HFF-Myc (cell line): ENCODE data around the gene HPD.

Experiments
- DNase-seq: peaks from one replicate; pipeline ENCODE4 v3.0.0-alpha.2; 2011; ENCODE audit warnings: low read depth; ENCODE audit errors: extremely low read depth
- H3K4me3 ChIP-seq: replicated peaks from 2 replicates; pipeline ENCODE4 v1.5.1; 2011; ENCODE audit warnings: low read depth, mild to moderate bottlenecking, control low read depth, low read length
- TF ChIP-seq, protein P1 (sequence below): IDR thresholded peaks from 2 replicates; pipeline ENCODE4 v1.5.1; 2012; ENCODE audit warnings: mild to moderate bottlenecking, low read depth, low read length, control low read depth; ENCODE audit errors: missing control alignments

The HPD gene

DNA sequence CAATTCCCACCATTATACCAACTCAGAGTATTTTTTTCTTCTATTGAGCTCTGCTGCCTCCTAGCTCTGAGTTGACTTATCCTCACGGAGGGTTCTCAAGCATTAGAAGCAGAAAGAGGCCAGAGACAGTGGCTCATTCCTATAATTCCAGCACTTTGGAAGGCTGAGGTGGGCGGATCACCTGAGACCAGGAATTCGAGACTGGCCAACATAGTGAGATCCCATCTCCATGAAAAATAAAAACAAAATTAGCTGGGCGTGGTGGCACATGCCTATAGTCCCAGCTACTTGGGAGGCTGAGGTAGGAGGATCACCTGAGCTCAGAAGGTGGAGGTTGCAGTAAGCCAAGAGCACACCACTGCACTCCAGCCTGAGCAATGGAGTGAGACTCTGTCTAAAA is 21.0 kb downstream of the HPD start:
- DNase-seq = no peak
- H3K4me3 ChIP-seq = no peak overlapping the region
- TF ChIP-seq, protein P1, sequence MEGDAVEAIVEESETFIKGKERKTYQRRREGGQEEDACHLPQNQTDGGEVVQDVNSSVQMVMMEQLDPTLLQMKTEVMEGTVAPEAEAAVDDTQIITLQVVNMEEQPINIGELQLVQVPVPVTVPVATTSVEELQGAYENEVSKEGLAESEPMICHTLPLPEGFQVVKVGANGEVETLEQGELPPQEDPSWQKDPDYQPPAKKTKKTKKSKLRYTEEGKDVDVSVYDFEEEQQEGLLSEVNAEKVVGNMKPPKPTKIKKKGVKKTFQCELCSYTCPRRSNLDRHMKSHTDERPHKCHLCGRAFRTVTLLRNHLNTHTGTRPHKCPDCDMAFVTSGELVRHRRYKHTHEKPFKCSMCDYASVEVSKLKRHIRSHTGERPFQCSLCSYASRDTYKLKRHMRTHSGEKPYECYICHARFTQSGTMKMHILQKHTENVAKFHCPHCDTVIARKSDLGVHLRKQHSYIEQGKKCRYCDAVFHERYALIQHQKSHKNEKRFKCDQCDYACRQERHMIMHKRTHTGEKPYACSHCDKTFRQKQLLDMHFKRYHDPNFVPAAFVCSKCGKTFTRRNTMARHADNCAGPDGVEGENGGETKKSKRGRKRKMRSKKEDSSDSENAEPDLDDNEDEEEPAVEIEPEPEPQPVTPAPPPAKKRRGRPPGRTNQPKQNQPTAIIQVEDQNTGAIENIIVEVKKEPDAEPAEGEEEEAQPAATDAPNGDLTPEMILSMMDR = no peak

DNA sequence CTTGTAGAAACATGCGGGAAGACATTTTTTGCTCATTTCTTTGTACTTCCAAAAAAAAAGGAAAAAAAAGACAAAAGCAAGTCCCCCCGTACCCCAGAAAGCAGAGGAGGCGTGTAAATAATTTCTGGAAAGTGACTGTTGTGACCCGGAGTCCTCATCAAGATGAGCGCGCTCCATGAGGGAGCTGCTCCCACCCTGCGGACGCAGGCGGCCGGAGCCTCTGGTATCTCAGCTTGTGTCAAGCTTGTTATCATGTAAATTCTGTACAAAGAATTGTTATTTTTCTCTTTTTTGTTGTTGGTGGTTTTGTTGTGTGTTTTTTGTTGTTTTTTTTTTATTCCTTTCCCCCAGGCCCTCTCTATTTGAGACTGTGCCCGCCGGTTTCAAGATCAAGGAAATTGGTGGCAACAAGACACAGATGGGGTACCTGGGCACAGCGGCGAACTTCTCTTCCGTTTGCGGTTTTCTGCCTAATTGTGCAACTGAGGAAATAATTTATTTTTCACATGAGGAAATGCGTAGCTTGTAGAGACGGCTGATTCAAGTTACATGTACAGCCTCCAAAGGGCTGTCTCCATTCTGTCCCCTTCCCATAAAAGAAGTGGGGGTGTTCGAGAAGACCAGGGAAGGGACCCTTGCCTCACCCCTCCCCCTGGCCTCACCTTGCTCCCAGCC is 27.0 kb downstream of the HPD start:
- DNase-seq = no peak
- no peak overlapping the region for H3K4me3 ChIP-seq
- TF ChIP-seq, protein P1 = no peak

DNA sequence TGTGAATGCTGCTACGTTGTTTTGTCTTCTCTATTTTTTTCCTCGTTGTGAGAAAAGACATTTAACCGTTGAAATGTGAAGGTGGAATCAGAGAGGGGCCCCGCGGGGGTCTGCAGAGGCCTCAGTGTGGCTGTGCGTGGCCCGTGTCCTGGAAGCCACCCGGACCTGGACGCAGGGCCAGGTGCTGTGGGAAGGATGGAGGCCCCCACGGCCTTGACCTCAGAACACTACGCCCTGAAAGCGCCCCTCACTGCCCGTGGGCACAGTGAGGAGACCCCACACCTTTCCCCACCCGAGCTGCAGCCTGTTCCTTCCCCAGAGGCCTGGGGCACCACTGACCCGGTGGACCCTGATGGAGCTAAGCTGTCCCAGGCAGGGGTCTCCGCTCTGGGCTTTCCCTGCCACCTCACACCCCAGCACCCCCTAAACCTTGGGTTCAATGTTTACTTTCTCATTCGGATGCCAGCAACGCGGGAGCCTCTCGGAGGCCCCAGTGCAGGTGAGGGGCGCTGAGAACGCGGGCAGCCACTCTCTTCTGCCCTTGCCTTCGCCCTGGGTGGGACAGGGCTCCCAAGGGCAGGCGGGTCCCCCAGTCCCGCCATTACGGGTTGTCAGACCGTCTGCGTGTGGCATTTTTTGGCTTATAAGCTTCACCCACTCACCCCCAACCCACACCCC is 27.9 kb downstream of the HPD start:
- TF ChIP-seq, protein P1 = no peak
- no peak overlapping the region for H3K4me3 ChIP-seq
- DNase-seq = no peak

DNA sequence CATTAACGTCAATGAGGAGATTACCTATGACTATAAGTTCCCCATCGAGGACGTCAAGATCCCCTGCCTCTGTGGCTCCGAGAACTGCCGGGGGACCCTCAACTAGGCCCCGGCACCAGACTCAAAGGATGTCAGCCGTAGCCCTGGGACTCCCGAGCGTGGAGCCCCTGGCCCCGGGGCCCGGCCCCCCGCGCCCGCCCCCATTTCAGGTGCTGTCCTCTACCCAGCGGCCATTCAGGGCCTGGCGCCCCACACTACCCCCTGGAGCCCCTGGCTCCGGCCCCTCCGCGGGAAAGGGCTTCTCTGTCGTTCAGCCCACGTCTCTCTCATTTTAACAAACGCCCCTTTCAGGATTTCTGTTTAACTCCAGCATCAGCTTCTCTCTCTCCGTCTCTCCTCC is 28.5 kb downstream of the HPD start:
- DNase-seq = no peak
- H3K4me3 ChIP-seq = no peak overlapping the region
- TF ChIP-seq, protein P1 = no peak

DNA sequence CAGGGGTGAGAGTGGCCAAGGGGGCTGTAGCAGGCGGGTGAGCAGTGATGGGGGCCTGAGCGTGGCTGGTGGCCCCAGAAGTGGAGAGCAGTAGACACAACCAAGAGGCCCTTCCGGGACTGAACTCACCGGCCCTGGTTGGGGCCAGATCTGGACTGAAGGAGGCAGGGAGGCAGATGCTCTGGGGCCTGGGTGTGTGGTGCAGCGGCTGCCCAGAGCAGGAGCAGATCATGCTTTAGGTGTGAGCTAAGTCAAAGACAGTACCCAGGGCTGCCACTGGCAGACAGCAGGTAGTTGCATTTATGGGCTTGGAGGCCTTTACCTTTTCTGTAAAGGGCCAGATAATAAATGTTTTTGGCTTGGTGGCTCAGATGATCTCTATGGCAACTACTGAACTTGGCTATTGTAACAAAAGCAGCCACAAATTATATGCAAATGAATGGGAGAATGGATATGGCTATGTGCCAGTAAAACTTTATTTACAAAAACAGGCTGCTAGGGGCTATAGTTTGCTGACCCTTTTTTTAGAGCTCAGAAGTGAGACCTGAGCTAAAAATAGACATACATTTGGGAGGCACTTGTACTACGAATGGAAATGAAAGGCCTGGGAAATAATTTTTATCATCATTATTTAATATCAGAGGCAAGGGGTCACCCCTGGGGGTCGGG is 29.3 kb downstream of the HPD start:
- DNase-seq = no peak
- TF ChIP-seq, protein P1 = no peak
- H3K4me3 ChIP-seq = no peak overlapping the region

DNA sequence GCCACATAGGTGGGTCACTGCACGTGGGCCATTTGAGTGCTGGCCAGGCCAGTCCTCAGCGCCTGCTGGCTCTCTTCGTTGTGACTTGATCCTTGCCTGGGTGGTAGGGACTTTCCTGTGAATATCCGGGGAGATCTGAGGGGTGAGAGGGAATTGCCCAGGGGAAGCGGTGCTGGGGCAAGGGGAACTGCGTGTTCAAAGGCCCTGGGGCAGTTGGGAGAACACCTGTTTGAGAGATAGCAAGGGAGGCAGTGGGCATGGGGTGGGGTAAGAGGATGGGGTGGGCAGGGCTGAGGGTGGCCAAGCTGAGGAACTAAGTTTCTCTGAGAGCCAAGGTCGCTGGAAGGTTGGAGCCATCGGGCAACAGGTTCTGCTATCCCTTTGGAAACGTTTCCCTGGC is 29.8 kb downstream of the HPD start:
- DNase-seq = no peak
- no peak overlapping the region for H3K4me3 ChIP-seq
- TF ChIP-seq, protein P1 = no peak
